Measurements from ENCODE around the gene PPP1R3C. TPM values are rescaled to one million over a fixed set of nuclear protein-coding genes. Genes with fewer than 3 reads are reported as not detected.

Gene PPP1R3C
- 41.2 TPM for total RNA-seq

DNA sequence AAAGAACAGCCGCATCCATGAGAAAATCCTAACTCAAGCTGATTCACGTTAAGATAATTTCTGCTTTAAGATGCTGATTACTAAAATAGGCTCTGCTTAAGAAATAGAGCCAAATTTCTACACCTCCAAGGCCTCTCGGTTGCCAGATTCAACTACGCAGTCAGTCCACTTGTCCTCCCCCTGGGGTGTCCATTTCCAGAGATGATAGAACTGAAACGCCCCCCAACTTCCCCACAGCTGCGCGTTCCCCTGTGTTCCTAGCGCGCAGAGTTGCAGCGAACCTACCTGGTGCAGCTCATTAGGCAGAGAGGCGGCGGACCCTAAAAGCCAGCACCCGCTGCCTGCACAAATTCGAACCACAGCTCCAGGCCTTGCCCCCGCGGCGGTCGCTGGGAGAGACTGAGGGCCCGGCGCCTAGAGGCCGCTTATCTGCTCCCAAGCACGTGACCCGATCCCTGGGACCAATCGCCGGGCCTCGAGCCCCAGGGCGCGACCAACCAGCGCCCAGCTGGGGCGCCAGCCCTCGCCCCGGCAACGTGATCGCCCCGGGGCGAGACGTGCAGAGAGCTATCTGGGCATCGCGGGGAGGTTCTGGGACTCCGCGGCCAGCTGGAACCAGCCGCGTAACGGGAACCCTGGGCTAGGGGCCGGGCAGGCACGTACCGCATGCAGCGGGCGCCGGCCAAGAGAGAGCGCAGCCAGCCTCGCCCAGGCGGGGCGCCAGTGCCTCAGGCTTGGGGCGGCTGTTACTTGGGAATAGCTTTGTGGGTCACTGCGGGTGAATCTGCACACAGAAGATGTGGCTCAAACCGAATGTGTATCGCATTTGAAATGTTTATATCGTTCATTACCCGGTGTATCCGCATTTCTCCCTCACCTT lies at the start of gene PPP1R3C:
Gene PPP1R3C (minus strand): TSS at position 401 of the 880 bp plus-strand sequence. CDS start 102 bp downstream, at position 299.
- peak; percentile 93 for DNase-seq

- peak; percentile 45 for DNase-seq
These were observed 48.7 kb upstream of the PPP1R3C start for GRCh38 chr10:91681361-91682276.

- no peak for DNase-seq
These were observed 47.6 kb upstream of the PPP1R3C start for GRCh38 chr10:91680487-91680886.

- DNase-seq: no peak
These were observed 46.4 kb upstream of the PPP1R3C start for GRCh38 chr10:91679296-91679695.

DNA sequence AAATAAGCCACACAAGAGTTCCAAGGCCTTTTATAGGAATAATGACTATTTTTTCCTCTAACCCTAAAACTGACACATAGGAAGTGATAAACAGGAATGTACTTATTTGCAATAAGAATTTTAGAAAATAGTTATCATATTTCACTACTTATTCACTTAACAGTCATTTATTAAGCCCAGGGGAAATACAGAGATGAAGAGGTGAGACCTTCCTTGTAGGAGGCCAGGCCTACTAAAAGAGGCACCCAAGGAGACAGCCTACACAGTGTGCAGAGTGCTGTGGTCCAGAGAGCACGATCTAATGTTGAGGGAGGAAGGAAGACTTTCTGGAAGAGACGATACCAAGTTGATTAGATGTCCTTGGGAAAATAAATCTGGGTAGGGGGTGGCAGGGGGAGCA lies 45.0 kb upstream of the PPP1R3C start:
- DNase-seq: no peak

DNA sequence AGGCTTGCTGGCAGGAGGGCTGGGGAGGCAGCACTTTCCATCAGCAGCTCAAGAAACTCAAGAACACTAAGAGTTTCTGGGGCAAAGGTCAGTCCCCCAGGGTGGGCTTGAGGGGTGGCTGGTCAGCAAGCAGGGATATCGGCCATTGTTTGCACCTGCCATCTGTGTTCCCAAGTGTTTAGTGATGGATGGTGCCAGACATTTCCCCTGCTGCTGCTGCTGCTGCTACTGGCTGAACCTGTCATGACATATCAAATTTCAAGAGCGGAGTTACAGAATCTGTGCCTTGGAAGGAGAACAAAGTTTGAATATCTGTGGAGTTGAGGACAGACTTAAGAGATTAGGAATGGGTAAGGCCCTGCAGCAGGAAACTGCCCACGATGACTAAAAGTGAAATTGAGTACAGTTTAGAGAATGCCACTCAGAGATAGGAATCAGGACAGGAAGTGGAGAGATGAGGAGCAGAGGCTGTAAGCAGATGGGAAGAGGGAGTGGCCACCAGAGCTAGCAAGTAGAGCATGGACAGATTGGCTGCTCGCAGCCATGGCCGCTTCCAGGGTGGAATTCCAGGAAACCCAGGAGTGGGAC lies 39.2 kb upstream of the PPP1R3C start:
- no peak for DNase-seq

DNA sequence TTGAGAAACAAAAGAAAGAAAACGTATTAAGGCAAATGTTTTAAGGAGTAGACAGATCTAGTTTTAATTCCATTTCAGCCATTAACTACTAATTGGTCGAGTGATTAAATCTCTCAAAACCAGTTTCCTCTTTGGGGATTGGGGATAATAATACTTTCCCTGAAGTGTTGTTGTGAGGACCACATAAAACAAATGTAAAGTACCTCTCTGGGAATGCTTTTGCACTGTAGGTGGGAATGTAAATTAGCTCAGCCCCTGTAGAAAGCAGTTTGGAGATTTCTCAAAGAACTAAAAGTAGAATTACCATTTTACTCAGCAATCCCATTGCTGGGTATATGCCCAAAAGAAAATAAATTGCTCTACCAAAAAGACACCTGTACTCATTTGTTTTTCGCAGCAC lies 36.0 kb upstream of the PPP1R3C start:
- no peak for DNase-seq

DNA sequence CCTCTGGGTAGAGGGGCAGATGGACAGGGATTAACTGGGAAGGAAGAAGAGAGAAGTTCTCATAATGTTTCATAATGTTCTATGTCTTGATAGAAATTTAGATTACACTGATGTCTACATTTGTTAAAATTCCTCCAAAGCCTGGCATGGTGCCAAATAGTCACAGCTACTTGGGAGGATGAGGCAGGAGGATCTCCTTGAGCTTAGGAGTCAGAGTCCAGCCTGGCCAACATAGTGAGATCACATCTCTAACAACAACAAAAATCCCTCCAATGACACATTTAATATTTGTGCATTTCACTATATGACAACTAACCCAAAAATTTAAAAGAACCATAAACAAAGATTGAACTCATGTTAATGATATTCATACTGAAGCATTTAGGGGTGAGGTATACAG lies 33.0 kb upstream of the PPP1R3C start:
- no peak for DNase-seq

- DNase-seq: no peak
These were observed 31.6 kb upstream of the PPP1R3C start for GRCh38 chr10:91664426-91664825.

DNA sequence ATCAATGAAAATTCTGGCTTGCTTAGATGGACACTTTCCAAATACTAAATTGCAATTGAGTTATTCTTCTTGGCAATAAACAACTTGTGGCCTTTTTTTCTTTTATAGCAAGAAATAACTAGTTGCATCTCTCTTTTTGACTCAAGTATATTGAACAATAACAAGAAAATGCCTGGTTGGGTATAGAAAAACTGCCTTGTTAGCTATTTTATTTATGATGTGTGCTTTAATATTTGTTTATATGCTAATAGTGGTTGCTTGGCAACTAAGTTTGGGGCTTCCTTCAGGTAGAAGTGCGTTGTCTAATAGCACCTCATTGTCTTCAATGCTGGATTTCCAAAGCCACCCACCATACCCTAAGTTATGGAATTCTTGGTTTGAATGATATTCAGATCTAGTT lies 30.1 kb upstream of the PPP1R3C start:
- no peak for DNase-seq

GRCh38 chr10:91653219-91653870 lies 20.5 kb upstream of the PPP1R3C start:
- DNase-seq: no peak

DNA sequence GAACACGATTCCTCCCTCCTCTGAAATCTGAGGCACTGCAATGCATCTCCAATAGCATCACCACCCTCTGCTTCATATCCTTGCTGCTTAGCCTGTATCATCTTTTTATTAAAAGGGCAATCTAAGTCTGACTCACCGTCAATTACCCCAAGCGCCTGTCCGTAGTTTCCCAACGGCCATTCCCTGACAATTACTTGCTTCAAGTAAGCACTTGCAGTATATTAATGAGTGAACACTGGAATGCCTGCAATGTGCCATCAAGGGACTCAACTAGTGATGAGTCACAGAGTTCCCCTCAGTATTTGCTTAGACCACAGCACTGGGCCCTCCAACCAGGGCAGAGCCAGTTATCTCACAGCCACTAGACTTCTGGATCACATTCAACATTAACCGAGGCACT lies 19.5 kb upstream of the PPP1R3C start:
- no peak for DNase-seq

GRCh38 chr10:91643700-91644099 lies 10.8 kb upstream of the PPP1R3C start:
- no peak for DNase-seq

DNA sequence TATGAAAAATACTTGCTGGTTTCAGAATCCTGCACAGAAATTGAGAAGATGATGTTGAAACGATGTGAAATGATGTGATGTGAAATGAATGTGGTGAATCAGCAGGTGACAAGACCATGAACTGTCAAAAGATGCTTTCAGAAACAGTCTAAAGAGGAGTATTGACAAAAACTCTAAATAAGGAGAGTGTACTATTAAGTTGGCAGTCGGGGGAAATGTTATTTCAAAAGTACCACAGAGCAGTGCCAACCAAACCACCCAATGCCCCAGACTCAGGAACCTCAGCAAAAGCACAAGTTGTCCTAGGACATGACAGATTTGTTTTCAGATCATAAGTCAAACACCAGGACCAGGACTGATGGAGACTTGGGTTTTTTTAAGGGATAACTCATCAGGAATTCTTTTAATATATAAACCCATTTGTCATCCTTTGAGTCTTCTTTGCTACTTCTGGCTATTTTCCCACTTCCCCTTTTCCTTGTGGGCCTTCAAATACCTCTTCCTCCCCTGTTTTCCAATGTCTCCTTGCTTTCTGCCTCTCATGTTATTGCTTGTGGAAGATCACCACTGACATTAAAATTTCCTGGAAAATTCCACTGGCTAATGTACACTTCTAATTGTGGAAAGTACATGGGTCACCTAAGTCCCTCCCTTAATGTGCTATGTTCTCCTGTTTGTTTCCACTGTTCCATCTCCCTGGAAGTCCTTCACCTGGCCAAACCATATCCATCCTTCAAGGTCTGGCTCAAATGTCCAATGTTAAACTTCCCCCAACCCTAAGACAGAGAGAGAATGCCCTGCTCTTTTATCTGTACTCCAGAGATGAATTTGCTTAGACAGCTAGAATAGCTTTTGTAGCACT lies 10.2 kb upstream of the PPP1R3C start:
- DNase-seq: no peak

GRCh38 chr10:91636892-91637291 lies 4.0 kb upstream of the PPP1R3C start:
- DNase-seq: no peak

DNA sequence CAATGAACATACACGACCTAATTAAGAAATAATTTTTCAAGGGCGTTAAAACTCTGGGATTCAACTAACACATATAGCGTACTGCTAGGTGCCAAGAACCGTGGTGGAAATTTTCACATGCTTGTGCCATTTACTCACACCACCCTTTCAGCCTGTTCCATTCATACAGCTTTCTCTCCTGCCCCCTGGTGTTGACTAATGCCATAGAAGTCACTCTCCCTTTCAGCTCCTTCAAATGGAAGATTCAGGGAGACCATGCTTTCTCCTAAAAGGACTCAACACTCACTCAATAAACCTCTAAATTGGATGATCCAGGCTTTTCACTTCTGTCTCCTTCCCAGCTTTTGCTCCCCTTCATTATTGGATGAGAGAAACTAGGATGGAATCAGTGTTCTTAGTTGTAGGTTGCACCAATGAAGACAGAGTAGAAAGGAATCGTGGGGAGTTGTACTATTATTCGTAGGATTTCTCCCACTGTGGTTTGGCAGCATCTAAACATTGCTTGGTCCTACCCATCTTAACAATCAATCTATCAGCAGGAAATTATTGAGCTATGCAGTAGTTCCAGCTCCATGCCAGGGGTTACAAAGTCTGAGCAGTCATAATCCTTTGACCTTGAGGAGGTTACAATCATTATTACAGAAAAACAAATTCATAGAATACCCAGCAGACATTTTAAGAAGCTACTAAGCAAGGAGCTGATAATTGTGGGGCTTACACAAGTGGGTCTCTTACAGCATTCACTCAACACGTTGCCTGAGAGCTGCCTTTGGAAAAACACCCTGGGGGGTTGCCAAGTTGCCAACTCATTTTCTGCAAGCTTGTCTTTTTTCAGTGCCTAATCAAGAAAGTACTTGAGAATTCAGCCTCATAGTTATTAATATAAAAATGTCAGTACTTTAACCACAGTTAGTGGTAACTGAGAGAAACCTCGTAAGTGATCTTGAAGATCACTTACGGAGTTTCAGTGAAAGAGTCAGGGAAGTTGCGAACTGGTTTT lies 2.8 kb upstream of the PPP1R3C start:
- peak; percentile 25 for DNase-seq

- no peak for DNase-seq
These were observed 2.0 kb upstream of the PPP1R3C start for GRCh38 chr10:91634898-91635297.

GRCh38 chr10:91634246-91634645 lies 1.4 kb upstream of the PPP1R3C start:
- DNase-seq: no peak

GRCh38 chr10:91630625-91631024 lies 2.2 kb downstream of the PPP1R3C start:
- DNase-seq: no peak

Measured in occipital lobe (tissue), 2 donors.